OCI-M2 (cell line): ENCODE measurements around the gene CRY1.

Experiments used
- DNase-seq: peaks from one replicate; lab custom pipeline; 2025; ENCODE audit not compliant: unreplicated experiment; lab: John Stamatoyannopoulos, UW

The CRY1 gene

GRCh38 chr12:107093417-107094182, at the start of gene CRY1:
Gene CRY1 (minus strand): TSS chr12:107093549. CDS start chr12:107092961, 588 bp downstream.
- peak; percentile 80 for DNase-seq

DNA sequence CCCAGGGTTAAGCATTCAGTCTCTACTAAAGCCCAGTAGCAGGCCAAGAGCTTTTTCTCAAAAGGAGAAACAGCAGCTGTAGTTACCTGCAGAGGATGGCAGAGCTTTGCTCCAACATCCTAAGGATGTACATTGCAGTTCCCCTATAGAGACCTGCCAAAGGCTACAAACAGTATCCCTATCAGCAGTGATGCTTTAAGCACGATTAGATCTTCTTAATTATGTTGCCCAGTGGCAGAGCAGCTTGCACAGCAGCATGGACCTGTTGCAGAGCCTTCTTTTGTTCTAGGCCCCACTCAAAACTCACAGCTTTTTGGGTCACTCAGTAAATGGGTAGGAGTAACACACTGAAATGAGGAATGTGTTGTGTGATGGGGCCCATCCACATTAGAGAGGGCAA, 46.4 kb upstream of the CRY1 start:
- no peak for DNase-seq

DNA sequence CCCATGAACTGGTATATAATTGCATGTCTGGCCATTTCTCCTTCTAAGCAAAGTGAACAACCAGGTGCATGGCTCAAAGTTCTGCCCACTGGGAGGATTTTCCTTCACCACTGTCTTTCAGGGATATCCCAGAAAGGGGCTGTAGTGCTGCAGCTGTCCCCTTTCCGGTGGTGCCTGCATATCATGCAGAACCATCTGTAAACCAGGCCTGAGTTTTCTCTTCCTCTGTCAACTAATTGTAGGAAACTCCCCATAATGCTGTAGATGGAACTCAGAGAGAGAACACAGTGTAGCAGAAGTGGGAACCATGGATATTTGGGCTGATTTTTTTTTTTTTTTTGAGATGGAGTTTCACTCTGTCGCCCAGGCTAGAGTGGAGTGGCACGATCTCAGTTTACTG, 45.6 kb upstream of the CRY1 start:
- DNase-seq, result no peak

- no peak for DNase-seq
Observed at GRCh38 chr12:107135177-107135576, 41.8 kb upstream of the CRY1 start.

- DNase-seq, result no peak
Observed at GRCh38 chr12:107134558-107134957, 41.2 kb upstream of the CRY1 start.

DNA sequence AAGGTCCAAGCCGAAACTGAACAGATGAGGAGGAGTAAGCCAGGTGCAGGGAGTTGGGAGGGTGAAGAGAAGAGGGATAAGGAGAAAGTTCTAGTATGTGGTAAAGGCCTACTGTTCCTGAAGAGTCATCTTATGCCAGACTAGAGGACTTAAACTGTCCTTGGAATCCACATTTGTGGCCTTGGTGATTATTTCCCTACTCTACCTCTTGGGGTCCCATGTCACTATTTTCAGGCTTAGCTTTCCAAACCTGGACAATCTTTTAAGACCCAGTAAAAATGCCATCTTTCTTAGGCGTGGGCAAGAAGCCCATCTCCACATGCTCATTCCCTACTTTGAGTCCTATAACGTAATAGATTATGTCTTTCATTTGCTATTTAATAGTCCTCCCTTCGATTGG, 40.1 kb upstream of the CRY1 start:
- no peak for DNase-seq

GRCh38 chr12:107131832-107132616, 38.7 kb upstream of the CRY1 start:
- no peak for DNase-seq

- DNase-seq, result no peak
Observed at GRCh38 chr12:107130830-107131611, 37.7 kb upstream of the CRY1 start.

DNA sequence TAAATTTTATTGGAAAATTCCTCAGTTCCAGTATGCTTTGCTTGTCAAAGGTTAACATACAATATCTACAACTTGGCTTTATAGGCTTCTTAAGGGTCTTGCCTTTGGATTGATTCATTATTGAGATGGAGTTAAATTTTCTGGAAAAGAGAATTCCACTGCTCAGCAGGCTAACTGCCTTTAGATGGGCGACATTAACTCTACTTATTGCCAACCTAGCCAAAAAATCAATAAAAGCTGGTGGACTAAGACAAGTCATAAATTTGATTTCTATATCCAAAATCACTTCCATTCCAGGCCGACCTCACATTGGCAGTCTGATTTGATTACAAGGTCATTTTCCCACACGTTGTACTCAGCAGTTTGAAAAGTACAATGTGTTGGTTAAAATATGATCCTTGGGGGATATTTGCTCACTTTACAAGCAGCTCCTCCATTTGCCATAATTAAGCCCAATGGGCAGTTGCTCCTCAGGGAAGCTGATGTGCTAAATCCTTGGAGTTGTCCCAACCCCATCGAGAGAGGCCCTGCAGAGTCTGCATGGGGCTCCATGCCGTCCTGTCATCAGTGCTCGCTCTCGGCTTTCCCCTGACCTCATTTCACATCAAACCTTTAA, 36.1 kb upstream of the CRY1 start:
- no peak for DNase-seq

DNA sequence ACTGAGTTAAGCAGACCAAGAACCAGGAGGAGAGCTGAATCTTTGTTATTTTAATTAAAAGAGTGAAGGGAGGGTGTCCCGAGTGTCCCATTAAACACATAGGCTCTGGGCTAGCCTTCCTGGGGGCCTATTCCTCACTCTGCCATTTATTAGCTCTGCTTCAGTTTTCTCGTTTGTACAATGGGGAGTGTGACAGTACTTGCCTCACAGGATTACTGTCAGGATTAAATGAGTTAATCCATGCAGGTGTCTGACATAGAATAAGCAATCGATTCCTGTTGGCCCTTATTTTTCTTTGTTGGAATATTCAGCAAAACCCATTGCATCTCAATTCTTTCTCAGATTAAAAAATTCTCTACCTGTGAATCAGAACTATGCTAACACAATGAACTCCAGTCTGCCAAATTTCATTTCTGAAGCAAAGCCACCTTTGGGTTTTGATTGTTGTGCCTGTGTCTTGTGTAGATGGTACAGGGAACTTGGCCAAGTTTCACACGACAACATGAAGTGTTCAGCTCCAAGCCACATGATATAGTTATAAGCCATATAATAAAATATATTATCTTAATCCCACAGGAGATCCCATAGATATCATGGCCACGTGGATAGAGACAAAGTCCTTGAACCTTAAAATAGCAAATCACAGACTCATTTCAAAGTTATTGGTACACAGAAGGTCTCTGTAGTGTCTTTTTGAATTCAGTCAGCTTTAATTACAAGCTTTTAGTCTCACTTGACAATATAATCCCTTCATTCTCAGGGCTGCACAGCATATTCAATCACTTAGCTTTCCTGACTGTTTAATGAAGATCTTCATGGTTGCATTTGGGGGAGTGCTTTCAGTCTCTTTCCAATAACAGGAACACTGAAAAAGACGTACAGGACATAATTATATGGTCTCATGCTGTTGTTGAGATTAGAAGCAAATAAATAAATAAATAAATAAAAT, 34.4 kb upstream of the CRY1 start:
- no peak for DNase-seq

DNA sequence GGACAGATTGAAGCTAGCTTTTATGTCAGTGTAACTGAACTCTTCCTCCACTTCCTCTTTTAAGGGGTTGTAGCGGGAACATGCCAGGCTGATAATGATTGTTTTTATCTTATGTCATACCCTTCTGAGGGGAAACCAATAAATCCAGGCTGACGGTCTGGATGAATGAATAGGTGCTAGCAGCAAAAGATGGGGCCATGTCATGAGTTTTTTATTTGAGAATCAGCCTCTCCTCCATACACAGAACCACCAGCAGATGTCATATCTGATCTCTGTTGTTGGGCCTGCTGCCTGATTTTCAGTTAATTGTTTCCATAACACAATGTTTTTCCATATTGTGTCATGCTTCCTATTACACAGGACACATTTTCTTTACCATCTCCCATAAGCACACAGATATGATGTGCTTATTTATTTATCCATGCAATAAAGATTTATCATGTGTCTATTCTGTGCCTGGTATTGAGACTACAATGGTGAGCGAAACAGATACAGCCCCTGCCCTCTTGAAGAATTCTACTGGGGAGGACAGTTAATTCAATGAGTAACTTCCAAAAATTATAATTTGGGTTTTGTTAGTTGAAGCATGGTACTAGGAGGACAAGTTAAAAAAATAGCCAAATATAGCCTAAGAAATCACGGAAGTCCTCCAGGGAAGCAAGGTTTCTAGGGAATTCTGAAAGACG, 33.6 kb upstream of the CRY1 start:
- no peak for DNase-seq

GRCh38 chr12:107125833-107126232, 32.5 kb upstream of the CRY1 start:
- DNase-seq, result no peak

DNA sequence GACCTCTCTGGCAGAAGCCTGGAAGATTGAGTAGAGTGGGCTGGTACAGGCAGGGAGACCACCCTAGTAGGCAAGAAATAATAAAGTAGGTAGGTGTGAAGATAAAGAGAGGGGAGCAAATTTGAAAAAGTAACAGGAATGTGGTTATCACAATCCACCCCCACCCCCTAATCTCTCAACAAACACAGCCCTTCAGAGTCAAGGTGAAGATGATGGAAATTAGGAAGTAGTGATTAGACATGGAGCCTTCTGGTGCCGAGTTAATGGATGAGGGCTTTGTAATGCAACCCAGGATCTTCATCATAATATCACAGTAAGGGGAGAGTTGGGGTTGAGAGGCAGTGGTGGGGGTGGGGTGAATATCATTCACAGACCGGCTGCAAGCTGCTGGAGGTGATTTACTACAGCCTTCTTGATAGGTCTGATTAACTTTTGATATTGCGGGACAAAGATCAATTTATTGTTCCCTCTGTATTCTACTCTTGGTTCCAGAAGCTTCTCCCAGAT, 29.2 kb upstream of the CRY1 start:
- DNase-seq, result no peak

DNA sequence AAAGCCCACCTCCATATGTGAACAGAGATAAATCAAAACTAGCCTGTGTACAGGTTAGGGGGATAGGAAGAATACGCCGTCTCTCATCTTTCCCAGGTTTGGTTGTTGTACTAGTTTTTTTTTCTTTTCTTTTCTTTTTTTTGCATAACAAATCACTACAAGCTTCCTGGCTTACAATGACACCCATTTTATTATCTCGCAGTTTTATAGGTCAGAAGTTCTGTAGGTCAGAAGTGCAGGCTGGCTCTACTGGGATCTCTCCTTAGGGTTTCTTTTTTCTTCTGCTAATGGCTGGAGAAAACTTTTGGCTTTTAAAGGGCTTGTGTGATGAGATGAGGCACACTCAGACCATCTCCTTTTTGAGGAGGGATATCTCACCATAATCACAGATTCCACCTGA, 25.7 kb upstream of the CRY1 start:
- no peak for DNase-seq

DNA sequence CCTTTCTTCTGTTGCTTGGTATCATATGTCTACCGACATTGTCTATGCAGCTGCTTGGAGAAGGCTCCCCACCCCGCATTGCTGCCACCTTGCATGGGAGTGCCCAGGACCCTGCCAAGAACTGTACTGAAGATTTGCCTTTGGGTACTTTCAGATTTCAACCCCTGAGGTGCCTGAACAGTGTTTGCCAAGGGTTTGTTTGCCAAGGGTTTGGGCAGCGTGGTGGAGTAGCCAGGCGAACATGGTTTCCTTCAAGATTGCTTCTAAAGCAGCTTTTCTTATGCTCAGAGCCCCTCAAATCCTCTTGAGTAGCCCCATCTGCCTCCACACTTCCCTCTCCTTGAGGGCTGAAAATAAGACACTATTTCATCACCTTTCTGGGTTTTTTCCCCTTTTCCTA, 25.3 kb upstream of the CRY1 start:
- no peak for DNase-seq

- no peak for DNase-seq
Observed at GRCh38 chr12:107115119-107115518, 21.8 kb upstream of the CRY1 start.

- no peak for DNase-seq
Observed at GRCh38 chr12:107111314-107111713, 18.0 kb upstream of the CRY1 start.

DNA sequence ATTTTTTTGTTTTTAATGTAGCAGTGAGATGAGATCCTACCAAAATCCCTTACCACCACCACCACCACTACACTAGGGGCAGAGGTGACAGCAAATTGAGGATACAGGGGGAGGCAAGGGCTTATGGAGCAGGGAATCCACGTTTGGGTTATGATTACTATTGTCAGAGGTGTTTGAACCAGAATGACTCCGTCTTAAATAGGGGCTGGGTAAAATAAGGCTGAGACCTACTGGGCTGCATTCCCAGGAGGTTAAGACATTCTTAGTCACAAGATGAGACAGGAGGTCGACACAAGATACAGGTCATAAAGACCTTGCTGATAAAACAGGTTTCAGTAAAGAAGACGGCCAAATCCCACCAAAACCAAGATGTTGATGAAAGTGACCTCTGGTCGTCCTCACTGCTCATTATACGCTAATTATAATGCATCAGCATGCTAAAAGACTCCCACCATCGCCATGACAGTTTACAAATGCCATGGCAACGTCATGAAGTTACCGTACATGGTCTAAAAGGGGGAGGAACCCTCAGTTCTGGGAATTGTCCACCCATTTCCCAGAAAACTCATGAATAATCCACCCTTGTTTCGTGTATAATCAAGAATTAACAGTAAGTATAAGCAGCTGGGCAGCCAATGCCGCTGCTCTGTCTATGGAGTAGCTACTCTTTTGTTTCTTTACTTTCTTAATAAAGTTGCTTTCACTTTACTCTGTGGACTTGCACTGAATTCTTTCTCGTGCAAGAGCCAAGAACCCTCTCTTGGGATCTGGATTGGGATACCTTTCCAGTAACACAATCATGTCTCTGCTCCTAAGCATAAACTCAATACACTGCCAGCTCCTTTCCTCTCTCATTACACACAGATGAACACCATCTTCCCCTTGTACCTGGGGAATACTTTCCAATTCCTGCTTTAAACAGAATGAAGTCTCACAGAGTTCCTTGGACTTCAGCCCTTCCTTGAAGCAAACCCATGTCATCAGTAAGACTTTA, 16.7 kb upstream of the CRY1 start:
- DNase-seq, result no peak
